GM21390 (cell line): ENCODE results near the gene CHTF18.
"Not testable (repeated sequence)": the region's sequence is repeated elsewhere in the genome, so short reads cannot be mapped to it uniquely, and the experiment has no call there.

Experiments used
- ATAC-seq: cut with Tn5 transposase; IDR thresholded peaks from one replicate; pipeline ENCODE4 v1.9.1; 2021; ENCODE audit not compliant: unreplicated experiment

The CHTF18 gene

DNA sequence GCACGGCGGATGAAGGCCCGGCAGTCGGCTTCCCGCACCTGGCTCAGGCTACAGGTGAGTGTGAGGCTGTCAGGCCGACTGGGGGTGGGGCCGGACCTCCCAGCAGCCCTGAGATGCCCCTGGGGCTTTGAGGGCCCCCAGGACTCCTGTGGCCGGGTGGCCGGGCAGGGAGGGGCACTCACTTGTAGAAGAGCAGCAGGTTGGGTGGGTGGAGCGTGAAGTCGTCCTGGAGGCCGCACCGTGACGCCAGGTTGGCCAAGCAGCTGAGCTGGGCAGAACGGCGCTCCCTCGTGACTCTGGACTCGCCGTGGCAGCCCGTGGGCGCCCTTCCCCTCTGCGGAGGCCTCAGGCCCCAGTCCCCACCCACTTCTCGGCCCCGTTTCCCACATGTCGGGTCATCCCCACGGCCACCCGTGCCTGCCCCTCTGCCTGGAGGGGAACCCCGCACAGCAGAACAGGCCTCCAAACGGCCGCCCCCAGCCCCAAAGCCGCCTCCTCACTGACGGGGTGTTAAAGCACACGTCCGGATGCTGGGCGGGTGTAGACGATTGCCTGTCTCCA lies 13.1 kb upstream of the CHTF18 start:
- ATAC-seq = no peak

DNA sequence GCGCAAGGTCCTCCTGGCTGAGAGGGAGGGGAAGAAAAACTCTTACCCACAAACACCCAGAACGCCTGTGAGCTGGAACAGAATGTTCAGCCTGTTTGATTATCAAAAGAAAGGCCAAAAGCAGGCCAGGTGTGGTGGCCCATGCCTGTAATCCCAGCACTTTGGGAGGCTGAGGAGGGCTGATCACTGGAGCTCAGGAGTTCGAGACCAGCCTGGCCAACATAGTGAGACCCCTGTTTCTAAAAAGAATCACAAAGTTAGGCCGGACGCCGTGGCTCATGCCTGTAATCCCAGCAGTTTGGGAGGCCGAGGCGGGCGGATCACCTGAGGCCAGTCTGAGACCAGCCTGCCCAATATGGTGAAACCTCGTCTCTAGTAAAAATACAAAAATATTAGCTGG lies 12.1 kb upstream of the CHTF18 start:
- ATAC-seq = not testable (repeated sequence)

DNA sequence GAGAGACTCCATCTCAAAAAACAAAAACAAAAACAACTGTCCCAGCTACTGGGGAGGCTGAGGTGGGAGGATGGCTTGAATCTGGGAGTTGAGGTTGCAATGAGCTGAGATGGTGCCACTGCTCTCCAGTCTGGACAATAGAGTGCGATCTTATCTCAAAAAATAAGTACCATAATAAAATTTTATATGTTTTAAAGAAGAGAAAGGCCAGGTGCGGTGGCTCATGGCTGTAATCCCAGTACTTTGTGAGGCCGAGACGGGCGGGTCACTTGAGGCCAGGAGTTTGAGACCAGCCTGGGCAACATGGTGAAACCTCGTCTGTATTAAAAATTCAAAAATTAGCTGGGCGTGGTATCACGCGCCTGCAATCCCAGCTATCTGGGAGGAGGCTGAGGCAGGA lies 11.6 kb upstream of the CHTF18 start:
- ATAC-seq = no peak

- ATAC-seq = no peak
Measured at GRCh38 chr16:777826-778225, 10.6 kb upstream of the CHTF18 start.

- no peak for ATAC-seq
Measured at GRCh38 chr16:778447-778846, 10.0 kb upstream of the CHTF18 start.

GRCh38 chr16:778909-779527 lies 9.4 kb upstream of the CHTF18 start:
- no peak for ATAC-seq

DNA sequence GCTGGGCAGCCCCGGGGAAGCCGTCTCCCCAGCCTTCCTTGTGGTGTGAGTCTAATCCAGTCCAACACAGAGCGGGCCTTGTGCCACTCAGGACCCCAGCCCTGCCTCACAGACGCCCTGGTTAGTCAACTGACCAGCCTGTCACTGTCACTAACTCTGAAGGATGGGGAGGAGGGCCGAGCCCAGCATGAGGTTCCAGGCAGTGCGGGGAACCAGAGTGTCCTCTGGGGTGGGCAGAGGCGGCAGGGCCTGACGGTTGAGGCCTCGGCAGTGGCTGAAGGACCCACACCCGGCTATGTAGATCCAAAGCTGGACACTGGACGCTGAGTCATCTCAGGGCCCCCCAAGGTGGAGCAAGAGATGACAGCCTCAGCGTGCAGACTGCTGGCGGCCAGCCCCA lies 8.9 kb upstream of the CHTF18 start:
- ATAC-seq = no peak

- ATAC-seq = no peak
Measured at GRCh38 chr16:780296-780695, 8.1 kb upstream of the CHTF18 start.

GRCh38 chr16:781346-782010 lies 6.9 kb upstream of the CHTF18 start:
- no peak for ATAC-seq

- no peak for ATAC-seq
Measured at GRCh38 chr16:782258-782657, 6.2 kb upstream of the CHTF18 start.

DNA sequence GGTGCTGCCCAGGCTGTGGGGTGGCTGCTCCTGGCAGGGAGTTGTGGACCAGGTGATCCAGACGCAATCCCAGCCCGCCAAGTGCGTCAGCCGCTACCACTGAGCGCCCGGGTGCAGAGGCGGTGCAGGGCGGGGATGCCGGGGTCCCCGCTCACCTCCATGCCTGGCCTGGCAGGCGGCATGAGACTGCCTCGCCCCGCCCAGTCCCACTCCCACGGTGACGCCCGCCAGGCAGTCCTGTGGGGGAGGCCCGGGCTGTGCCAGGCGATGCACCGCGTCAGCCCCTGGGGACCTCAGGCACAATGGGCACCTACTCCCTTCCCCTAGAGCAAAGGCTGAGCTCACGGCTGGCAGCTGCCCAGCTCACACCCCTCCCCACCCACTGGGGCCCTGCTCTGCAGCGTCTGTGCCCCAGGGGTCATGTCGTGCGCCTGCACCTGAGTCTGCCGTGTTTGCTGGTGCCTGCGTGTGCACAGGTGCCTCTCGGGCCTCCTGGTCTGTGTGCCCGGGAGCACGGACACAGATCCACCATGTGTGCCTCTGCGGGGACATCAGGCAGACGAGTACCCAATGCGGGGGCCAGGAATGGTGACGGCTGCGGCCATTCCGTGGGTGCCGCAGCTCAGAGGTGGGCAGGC lies 5.5 kb upstream of the CHTF18 start:
- no peak for ATAC-seq

DNA sequence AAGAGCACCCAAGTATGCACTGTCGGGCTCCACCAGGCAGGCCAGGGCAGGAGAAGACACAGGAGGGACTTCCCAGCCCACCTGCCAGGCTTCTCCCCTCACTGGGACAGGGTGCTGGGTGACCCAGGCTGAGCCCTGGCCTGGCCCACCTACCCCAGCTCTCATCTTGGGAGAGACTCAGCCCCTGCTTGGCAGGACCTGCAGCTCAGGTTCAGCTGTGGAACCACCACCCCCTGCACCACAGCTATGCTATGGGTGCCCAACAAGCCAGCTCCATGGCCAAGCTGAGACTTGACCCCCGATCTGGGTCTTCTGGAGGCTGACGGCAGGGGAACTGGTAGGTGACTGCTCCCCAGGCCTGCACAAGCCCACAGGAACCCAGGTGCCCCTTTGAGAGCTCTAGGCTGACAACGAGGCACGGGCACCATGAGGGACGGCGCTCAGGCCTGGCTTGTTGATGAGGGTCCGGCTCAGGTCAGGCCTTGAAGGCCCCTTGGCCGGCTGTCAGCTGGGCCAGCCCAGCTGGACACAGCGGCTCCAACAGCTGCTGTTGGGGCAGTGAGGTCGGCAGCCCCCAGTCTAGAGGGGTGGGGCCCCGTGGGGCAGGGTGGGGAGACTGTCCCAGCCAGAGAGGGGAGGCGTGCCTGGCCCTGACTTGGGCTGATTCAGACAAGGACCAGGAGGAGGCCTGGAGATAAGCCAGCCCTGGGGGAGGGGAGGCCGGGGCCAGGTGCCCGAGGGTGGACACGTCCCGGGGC lies 4.8 kb upstream of the CHTF18 start:
- no peak for ATAC-seq

- ATAC-seq = no peak
Measured at GRCh38 chr16:784431-784830, 4.0 kb upstream of the CHTF18 start.

DNA sequence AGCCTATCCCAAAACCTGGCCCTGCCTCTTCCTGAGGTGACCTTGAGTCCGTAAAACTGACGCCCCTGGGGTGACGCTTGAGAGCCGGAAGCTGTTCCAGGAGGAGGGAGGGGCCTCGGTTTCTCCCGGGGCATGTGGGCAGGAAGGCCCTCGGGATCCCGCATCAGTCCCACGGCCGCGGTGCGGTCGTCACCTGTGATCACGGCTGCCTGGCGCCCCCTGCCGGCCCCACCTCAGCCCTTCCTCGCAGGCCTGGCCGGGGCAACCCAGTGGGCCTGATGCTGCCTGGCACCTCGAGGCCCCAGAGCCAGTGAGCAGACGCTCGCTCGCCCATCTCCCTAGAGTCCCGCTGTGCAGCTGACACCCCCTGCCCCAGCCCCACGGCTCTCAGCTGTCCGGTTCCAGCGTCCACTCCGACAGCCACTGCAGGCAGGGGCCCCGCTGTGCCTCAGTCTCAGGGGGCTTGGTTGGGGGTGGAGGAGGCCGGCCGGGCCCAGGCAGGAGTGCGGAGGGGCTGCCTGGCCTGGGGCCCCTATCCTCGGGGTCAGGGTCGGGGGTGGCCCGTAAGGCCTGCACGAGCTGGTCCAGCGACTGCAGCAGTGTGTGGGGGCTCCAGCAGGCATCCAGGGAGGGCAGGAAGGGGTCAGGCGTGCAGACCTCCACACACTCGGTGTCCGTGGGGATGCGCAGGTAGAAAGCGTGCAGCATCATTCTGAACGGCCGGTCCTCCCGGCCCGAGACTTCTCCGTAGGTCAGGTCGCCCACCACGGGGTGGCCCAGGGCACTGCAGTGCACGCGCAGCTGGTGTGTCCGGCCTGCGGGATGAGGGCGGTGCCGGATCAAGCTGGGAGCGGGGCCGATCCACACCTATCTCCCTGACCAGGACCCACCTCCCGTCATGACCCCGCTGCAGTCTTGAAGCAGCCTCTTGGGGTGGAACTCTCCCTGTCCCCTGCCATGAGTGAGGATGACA lies 2.6 kb upstream of the CHTF18 start:
- ATAC-seq = no peak

DNA sequence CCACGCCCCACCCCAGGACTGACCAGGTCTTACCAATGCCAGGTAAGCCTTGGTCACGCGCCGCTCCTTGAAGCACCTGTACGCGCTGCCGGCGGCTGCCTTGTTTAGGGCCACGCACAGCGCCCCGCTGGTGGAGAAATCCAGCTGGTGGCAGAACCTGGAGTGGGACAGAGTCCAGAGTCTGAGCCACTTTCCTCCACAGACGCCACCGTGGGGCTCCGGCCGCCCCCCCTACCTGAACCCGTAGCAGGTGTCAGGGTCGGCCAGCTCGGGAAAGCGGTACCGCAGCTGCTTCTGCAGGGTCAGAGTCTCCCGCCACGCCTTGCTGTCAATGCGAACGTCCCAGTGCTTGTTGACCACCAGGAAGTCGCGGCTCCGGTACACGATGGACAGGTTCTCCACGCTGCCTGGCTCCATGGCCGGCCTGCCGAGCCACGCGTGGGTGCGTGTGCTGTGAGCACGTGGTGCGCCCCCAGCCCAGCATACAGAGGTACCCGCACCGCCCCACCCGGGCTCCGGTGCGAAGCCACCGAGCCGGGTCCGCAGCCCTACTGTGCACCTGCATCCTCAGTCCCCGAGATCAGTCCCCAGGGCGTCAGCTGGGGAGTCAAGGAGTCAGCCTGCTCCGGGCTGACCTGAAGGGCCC lies 976 bp upstream of the CHTF18 start:
- no peak for ATAC-seq

GRCh38 chr16:787978-788398 lies 432 bp upstream of the CHTF18 start, which contains the start of gene RPUSD1:
Gene RPUSD1 (minus strand): TSS chr16:788381. CDS start chr16:787737, 644 bp downstream.
- ATAC-seq = no peak

GRCh38 chr16:789191-789850 lies 901 bp downstream of the CHTF18 start:
- ATAC-seq = no peak

DNA sequence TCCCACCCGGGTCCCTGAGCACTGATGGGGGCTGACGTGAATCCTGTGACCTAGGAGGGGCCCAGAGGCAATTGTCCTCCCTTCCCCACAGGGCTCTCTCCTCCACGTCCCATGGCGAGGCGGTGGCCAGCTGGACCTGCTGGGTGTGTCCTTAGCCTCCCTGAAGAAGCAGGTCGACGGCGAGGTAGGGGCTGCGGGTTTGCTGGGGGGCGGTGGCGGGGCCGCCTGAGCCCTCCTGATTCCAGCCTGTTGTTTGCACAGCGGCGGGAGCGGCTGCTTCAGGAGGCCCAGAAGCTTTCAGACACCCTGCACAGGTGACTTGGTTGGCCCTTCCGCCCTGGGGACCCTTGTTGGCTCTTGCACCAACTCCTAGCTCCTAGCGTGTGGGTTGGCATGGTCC lies 1.7 kb downstream of the CHTF18 start:
- no peak for ATAC-seq

- ATAC-seq = no peak
Measured at GRCh38 chr16:791131-791530, 2.7 kb downstream of the CHTF18 start.
